Mesangial cell (primary cell): Measurements from ENCODE around the gene USP17L30. TPM values are rescaled to one million over a fixed set of nuclear protein-coding genes. Genes with fewer than 3 reads are reported as not detected.

ENCODE experiments used
- total RNA-seq: library from RNA; depleted of rRNA; stranded (reverse); fragments of >200 nt; gene quantifications from 2 replicates; pipeline ENCODE4 v1.2.3, GENCODE V29; 2015

Gene USP17L30
- total RNA-seq = not detected in 2 replicates

GRCh38 chr4:9362829-9363228, at the start of gene USP17L30:
Gene USP17L30, plus strand, starts transcription at chr4:9363129. Its CDS starts 0 bp downstream, at chr4:9363129.

GRCh38 chr4:9324865-9325264, 38.1 kb upstream of the USP17L30 start, which contains the start of gene USP17L24:
Gene USP17L24, plus strand, starts transcription at chr4:9325165. Its CDS starts 0 bp downstream, at chr4:9325165.

GRCh38 chr4:9329611-9330010, 33.3 kb upstream of the USP17L30 start, which contains the start of gene USP17L25:
Gene USP17L25, plus strand, starts transcription at chr4:9329911. Its CDS starts 0 bp downstream, at chr4:9329911.

GRCh38 chr4:9334358-9334757, 28.6 kb upstream of the USP17L30 start, which contains the start of gene USP17L26:
Gene USP17L26, plus strand, starts transcription at chr4:9334658. Its CDS starts 0 bp downstream, at chr4:9334658.

DNA sequence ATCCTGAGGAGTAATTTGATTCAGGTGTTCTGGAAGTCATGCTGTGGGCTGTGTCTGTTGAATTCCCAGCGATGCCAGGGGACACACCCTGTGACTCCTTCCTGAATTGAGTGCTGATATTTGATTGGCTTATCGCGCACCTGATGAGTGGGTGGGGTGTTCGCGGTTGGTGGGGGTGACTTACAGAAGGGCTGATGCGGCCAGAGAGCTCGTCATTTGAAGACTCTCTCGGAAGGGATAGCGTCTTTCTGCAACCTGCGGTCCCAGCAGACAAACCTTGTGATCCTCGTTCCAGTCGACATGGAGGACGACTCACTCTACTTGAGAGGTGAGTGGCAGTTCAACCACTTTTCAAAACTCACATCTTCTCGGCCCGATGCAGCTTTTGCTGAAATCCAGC, 23.8 kb upstream of the USP17L30 start, which contains the start of gene USP17L5:
Gene USP17L5 (plus strand): TSS at position 301 of the 400 bp plus-strand sequence. CDS start 0 bp downstream, at position 301.

GRCh38 chr4:9343848-9344247, 19.1 kb upstream of the USP17L30 start, which contains the start of gene USP17L27:
Gene USP17L27, plus strand, starts transcription at chr4:9344148. Its CDS starts 0 bp downstream, at chr4:9344148.

GRCh38 chr4:9348593-9348992, 14.3 kb upstream of the USP17L30 start, which contains the start of gene USP17L28:
Gene USP17L28, plus strand, starts transcription at chr4:9348893. Its CDS starts 0 bp downstream, at chr4:9348893.

DNA sequence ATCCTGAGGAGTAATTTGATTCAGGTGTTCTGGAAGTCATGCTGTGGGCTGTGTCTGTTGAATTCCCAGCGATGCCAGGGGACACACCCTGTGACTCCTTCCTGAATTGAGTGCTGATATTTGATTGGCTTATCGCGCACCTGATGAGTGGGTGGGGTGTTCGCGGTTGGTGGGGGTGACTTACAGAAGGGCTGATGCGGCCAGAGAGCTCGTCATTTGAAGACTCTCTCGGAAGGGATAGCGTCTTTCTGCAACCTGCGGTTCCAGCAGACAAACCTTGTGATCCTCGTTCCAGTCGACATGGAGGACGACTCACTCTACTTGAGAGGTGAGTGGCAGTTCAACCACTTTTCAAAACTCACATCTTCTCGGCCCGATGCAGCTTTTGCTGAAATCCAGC, 9.6 kb upstream of the USP17L30 start, which contains the start of gene USP17L29:
Gene USP17L29 (plus strand): TSS at position 301 of the 400 bp plus-strand sequence. CDS start 0 bp downstream, at position 301.

Other genes starting within 250 kb of the USP17L30 start
- gene FAM90A26, start 192.7 kb upstream of the USP17L30 start, total RNA-seq = not detected in 2 replicates
- gene USP17L10, start 152.5 kb upstream of the USP17L30 start, total RNA-seq = not detected in 2 replicates
- not detected in 2 replicates for gene USP17L11, start 147.7 kb upstream of the USP17L30 start, total RNA-seq
- not detected in 2 replicates for gene USP17L12, start 143.0 kb upstream of the USP17L30 start, total RNA-seq
- gene USP17L13, start 138.2 kb upstream of the USP17L30 start, total RNA-seq = not detected in 2 replicates
- not detected in 2 replicates for gene USP17L15, start 128.7 kb upstream of the USP17L30 start, total RNA-seq
- gene USP17L17, start 119.2 kb upstream of the USP17L30 start, total RNA-seq = not detected in 2 replicates
- gene USP17L18, start 114.5 kb upstream of the USP17L30 start, total RNA-seq = not detected in 2 replicates
- not detected in 2 replicates for gene USP17L19, start 109.8 kb upstream of the USP17L30 start, total RNA-seq
- not detected in 2 replicates for gene USP17L20, start 105.0 kb upstream of the USP17L30 start, total RNA-seq
- not detected in 2 replicates for gene USP17L21, start 100.3 kb upstream of the USP17L30 start, total RNA-seq
- not detected in 2 replicates for gene USP17L22, start 95.5 kb upstream of the USP17L30 start, total RNA-seq
- gene USP17L24, start 38.0 kb upstream of the USP17L30 start, total RNA-seq = not detected in 2 replicates
- gene USP17L25, start 33.2 kb upstream of the USP17L30 start, total RNA-seq = not detected in 2 replicates
- not detected in 2 replicates for gene USP17L26, start 28.5 kb upstream of the USP17L30 start, total RNA-seq
- gene USP17L5, start 23.7 kb upstream of the USP17L30 start, total RNA-seq = not detected in 2 replicates
- not detected in 2 replicates for gene USP17L27, start 19.0 kb upstream of the USP17L30 start, total RNA-seq
- gene USP17L28, start 14.2 kb upstream of the USP17L30 start, total RNA-seq = not detected in 2 replicates
- gene USP17L29, start 9.5 kb upstream of the USP17L30 start, total RNA-seq = not detected in 2 replicates
- gene DEFB131A, start 81.3 kb downstream of the USP17L30 start, total RNA-seq = not detected in 2 replicates